IPS-18c (cell line): ENCODE results near the gene HSD17B11.
"Not testable (repeated sequence)": the region's sequence is repeated elsewhere in the genome, so short reads cannot be mapped to it uniquely, and the experiment has no call there.

Experiments used
- H3K4me3 ChIP-seq: 2 replicates; pipeline ENCODE4 v1.7.0; 2013; ENCODE audit warnings: low read depth, mild to moderate bottlenecking, low read length, moderate library complexity; ENCODE audit not compliant: insufficient read depth
- H3K9me3 ChIP-seq: one replicate; pipeline ENCODE4 v1.6.1; 2013; ENCODE audit warnings: mild to moderate bottlenecking, low read length, moderate library complexity; ENCODE audit not compliant: control insufficient read depth, insufficient read depth

Gene HSD17B11

GRCh38 chr4:87330761-87331160 lies 60.2 kb downstream of the HSD17B11 start:
- Histone ChIP-seq H3K4me3 (no peak overlapping the region), H3K9me3 (peaks cover 6% of the 10 kb centered on the region)

- H3K9me3 ChIP-seq, result no peaks in the 10 kb centered on the region
- H3K4me3 ChIP-seq, result no peak overlapping the region
Observed at GRCh38 chr4:87327136-87327535, 63.9 kb downstream of the HSD17B11 start.

GRCh38 chr4:87326460-87326859 lies 64.5 kb downstream of the HSD17B11 start:
- no peak overlapping the region for H3K4me3 ChIP-seq
- H3K9me3 ChIP-seq, result no peaks in the 10 kb centered on the region

GRCh38 chr4:87322754-87323153 lies 68.2 kb downstream of the HSD17B11 start, which contains the start of gene HSD17B13:
Gene HSD17B13, minus strand, starts transcription at chr4:87322882. Its CDS starts 41 bp downstream, at chr4:87322841.
- Histone ChIP-seq H3K9me3 (no peaks in the 10 kb centered on the region), H3K4me3 (no peak within 1 kb of the TSS)

GRCh38 chr4:87321888-87322287 lies 69.1 kb downstream of the HSD17B11 start:
- H3K4me3 ChIP-seq, result no peak overlapping the region
- no peaks in the 10 kb centered on the region for H3K9me3 ChIP-seq

- Histone ChIP-seq H3K4me3 (no peak overlapping the region), H3K9me3 (no peaks in the 10 kb centered on the region)
Observed at GRCh38 chr4:87317527-87317926, 73.5 kb downstream of the HSD17B11 start.

- no peak overlapping the region for H3K4me3 ChIP-seq
- no peaks in the 10 kb centered on the region for H3K9me3 ChIP-seq
Observed at GRCh38 chr4:87316961-87317360, 74.0 kb downstream of the HSD17B11 start.

- H3K9me3 ChIP-seq, H3K4me3 ChIP-seq: not testable (repeated sequence)
Observed at GRCh38 chr4:87315000-87315399, 76.0 kb downstream of the HSD17B11 start.

GRCh38 chr4:87313756-87314155 lies 77.2 kb downstream of the HSD17B11 start:
- Histone ChIP-seq H3K4me3 (no peak overlapping the region), H3K9me3 (no peaks in the 10 kb centered on the region)

GRCh38 chr4:87311684-87312083 lies 79.3 kb downstream of the HSD17B11 start:
- Histone ChIP-seq H3K4me3 (no peak overlapping the region), H3K9me3 (no peaks in the 10 kb centered on the region)

GRCh38 chr4:87310691-87311335 lies 80.2 kb downstream of the HSD17B11 start:
- Histone ChIP-seq H3K4me3 (no peak overlapping the region), H3K9me3 (no peaks in the 10 kb centered on the region)

GRCh38 chr4:87309625-87310024 lies 81.4 kb downstream of the HSD17B11 start:
- no peak overlapping the region for H3K4me3 ChIP-seq
- no peaks in the 10 kb centered on the region for H3K9me3 ChIP-seq

- no peaks in the 10 kb centered on the region for H3K9me3 ChIP-seq
- no peak overlapping the region for H3K4me3 ChIP-seq
Observed at GRCh38 chr4:87306056-87306455, 84.9 kb downstream of the HSD17B11 start.

- H3K4me3 ChIP-seq, result no peak overlapping the region
- no peaks in the 10 kb centered on the region for H3K9me3 ChIP-seq
Observed at GRCh38 chr4:87305562-87305961, 85.4 kb downstream of the HSD17B11 start.

- Histone ChIP-seq H3K9me3 (no peaks in the 10 kb centered on the region), H3K4me3 (no peak overlapping the region)
Observed at GRCh38 chr4:87304745-87305432, 86.1 kb downstream of the HSD17B11 start.

GRCh38 chr4:87299898-87300297 lies 91.1 kb downstream of the HSD17B11 start:
- H3K9me3 ChIP-seq, result no peaks in the 10 kb centered on the region
- no peak overlapping the region for H3K4me3 ChIP-seq

- H3K9me3 ChIP-seq, result no peaks in the 10 kb centered on the region
- no peak overlapping the region for H3K4me3 ChIP-seq
Observed at GRCh38 chr4:87298362-87298761, 92.6 kb downstream of the HSD17B11 start.

GRCh38 chr4:87294911-87295310 lies 96.1 kb downstream of the HSD17B11 start:
- H3K4me3 ChIP-seq, H3K9me3 ChIP-seq: not testable (repeated sequence)

- not testable (repeated sequence) for H3K9me3 ChIP-seq, H3K4me3 ChIP-seq
Observed at GRCh38 chr4:87293889-87294288, 97.1 kb downstream of the HSD17B11 start.
